Hepatocyte (in vitro differentiated cells): Measurements from ENCODE around the gene ANKRD13A. TPM values are rescaled to one million over a fixed set of nuclear protein-coding genes. Genes with fewer than 3 reads are reported as not detected.

Source experiments
- DNase-seq: peaks from one replicate; pipeline ENCODE4 v3.0.0-alpha.2; 2016; ENCODE audit warnings: low spot score
- H2AFZ ChIP-seq: fragments of 200-600 bp; sonication (generic); 2 replicates; pipeline ENCODE4 v1.6.0; 2016; ENCODE audit warnings: antibody characterized with exemption, mild to moderate bottlenecking
- H3K27ac ChIP-seq: fragments of 200-600 bp; sonication (generic); 2 replicates; pipeline ENCODE4 v1.5.1; 2016; ENCODE audit warnings: mild to moderate bottlenecking
- H3K27me3 ChIP-seq: fragments of 200-600 bp; sonication (generic); 2 replicates; pipeline ENCODE4 v1.6.1; 2016
- H3K36me3 ChIP-seq: fragments of 200-600 bp; sonication (generic); replicated peaks from 2 replicates; pipeline ENCODE4 v1.5.1; 2016; ENCODE audit warnings: low read depth; ENCODE audit not compliant: insufficient read depth
- H3K4me1 ChIP-seq: fragments of 200-600 bp; sonication (generic); 2 replicates; pipeline ENCODE4 v1.5.1; 2016; ENCODE audit warnings: mild to moderate bottlenecking, moderate library complexity; ENCODE audit not compliant: insufficient read depth
- H3K4me2 ChIP-seq: fragments of 200-600 bp; sonication (generic); 2 replicates; pipeline ENCODE4 v1.6.0; 2016
- H3K4me3 ChIP-seq: fragments of 200-600 bp; sonication (generic); 2 replicates; pipeline ENCODE4 v1.5.1; 2016; ENCODE audit warnings: mild to moderate bottlenecking
- H3K79me2 ChIP-seq: fragments of 200-600 bp; sonication (generic); 2 replicates; pipeline ENCODE4 v1.6.0; 2017; ENCODE audit warnings: mild to moderate bottlenecking
- H3K9me2 ChIP-seq: fragments of 200-600 bp; sonication (generic); replicated peaks from 2 replicates; pipeline ENCODE4 v1.6.0; 2017; ENCODE audit warnings: mild to moderate bottlenecking; ENCODE audit not compliant: insufficient read depth
- H3K9me3 ChIP-seq: fragments of 200-600 bp; sonication (generic); 2 replicates; pipeline ENCODE4 v1.5.1; 2016; ENCODE audit warnings: low read depth, mild to moderate bottlenecking
- H4K20me1 ChIP-seq: fragments of 200-600 bp; sonication (generic); 2 replicates; pipeline ENCODE4 v1.6.0; 2016; ENCODE audit warnings: mild to moderate bottlenecking; ENCODE audit not compliant: insufficient read depth, poor library complexity, severe bottlenecking
- CTCF ChIP-seq: fragments of 200-600 bp; sonication (generic); IDR thresholded peaks from 2 replicates; pipeline ENCODE4 v1.5.1; 2016; ENCODE audit warnings: antibody characterized with exemption, mild to moderate bottlenecking; ENCODE audit not compliant: poor library complexity
- EZH2 ChIP-seq: fragments of 200-600 bp; sonication (generic); IDR thresholded peaks from 2 replicates; pipeline ENCODE4 v1.6.1; 2016; ENCODE audit warnings: antibody characterized with exemption, mild to moderate bottlenecking, borderline replicate concordance
- EZH2phosphoT487 ChIP-seq: fragments of 200-600 bp; sonication (generic); IDR thresholded peaks from one replicate; pipeline ENCODE4 v1.6.1; 2018; ENCODE audit warnings: antibody characterized with exemption, mild to moderate bottlenecking, low read depth, moderate library complexity; ENCODE audit not compliant: unreplicated experiment, severe bottlenecking
- WGBS: methylation state at CpG from one replicate; pipeline ENCODE4 v1.1.6; 2016; ENCODE audit warnings: low lambda C conversion rate; ENCODE audit errors: missing lambda C conversion rate; 5-methylcytosine and 5-hydroxymethylcytosine counted together
- polyA plus RNA-seq: library from polyadenylated mRNA; unstranded; fragments of >200 nt; fragmentation: Nextera tagmentation; extraction: Ambion mirVana; gene quantifications from 2 replicates; pipeline ENCODE4 v1.2.1, GENCODE V29; 2016
- total RNA-seq: library from RNA; depleted of rRNA; stranded (reverse); fragments of >200 nt; gene quantifications from 2 replicates; pipeline ENCODE4 v1.2.3, GENCODE V29; 2014

ANKRD13A gene
- 49.7 and 55.3 TPM in 2 replicates for total RNA-seq
- 13.2 and 14.3 TPM in 2 replicates for polyA plus RNA-seq

GRCh38 chr12:109998904-109999648, at the start of gene ANKRD13A:
TSS of gene ANKRD13A (plus strand) at chr12:109999430. CDS start at chr12:109999689, 259 bp downstream.
- Histone ChIP-seq H3K36me3 (no peaks in the 10 kb centered on the region), H2AFZ (peak within 1 kb of the TSS; percentile 88), H3K27me3 (no peaks in the 10 kb centered on the region), H3K9me3 (no peaks in the 10 kb centered on the region), H3K79me2 (peaks cover 47% of the 10 kb centered on the region), H3K4me3 (peak within 1 kb of the TSS; percentile 91), H3K27ac (peak within 1 kb of the TSS; percentile 91), H3K4me1 (peaks cover 20% of the 10 kb centered on the region), H3K9me2 (no peaks in the 10 kb centered on the region), H3K4me2 (peak within 1 kb of the TSS; percentile 85), H4K20me1 (peaks cover 7% of the 10 kb centered on the region)
- no peak for TF ChIP-seq EZH2phosphoT487
- TF ChIP-seq EZH2, result no peak
- TF ChIP-seq CTCF, result no peak
- WGBS, result 2% methylated on average over 34 of the region's 62 CpGs
- DNase-seq, result peak; percentile 88

- TF ChIP-seq EZH2 (no peak), EZH2phosphoT487 (no peak), CTCF (no peak)
- H3K9me2 ChIP-seq, result no peaks in the 10 kb centered on the region
- peak overlapping the region; percentile 48 for H3K27ac ChIP-seq
- H3K4me3 ChIP-seq, result no peak overlapping the region
- H3K27me3 ChIP-seq, result no peaks in the 10 kb centered on the region
- peaks cover 27% of the 10 kb centered on the region for H3K4me1 ChIP-seq
- no peak overlapping the region for H3K4me2 ChIP-seq
- no peaks in the 10 kb centered on the region for H3K9me3 ChIP-seq
- DNase-seq, result no peak
- no peaks in the 10 kb centered on the region for H3K79me2 ChIP-seq
- H4K20me1 ChIP-seq, result no peaks in the 10 kb centered on the region
- H3K36me3 ChIP-seq, result no peaks in the 10 kb centered on the region
- H2AFZ ChIP-seq, result no peak overlapping the region
Measured at GRCh38 chr12:109950625-109951024, 48.6 kb upstream of the ANKRD13A start.

- H3K4me2 ChIP-seq, result no peak overlapping the region
- H3K36me3 ChIP-seq, result no peaks in the 10 kb centered on the region
- H3K4me1 ChIP-seq, result peaks cover 27% of the 10 kb centered on the region
Measured at GRCh38 chr12:109951136-109951535, 48.1 kb upstream of the ANKRD13A start.

More at GRCh38 chr12:109951136-109951535, 48.1 kb upstream of the ANKRD13A start:
- no peak for DNase-seq
- Histone ChIP-seq H3K79me2 (no peaks in the 10 kb centered on the region), H3K27ac (peak overlapping the region; percentile 3), H3K9me3 (no peaks in the 10 kb centered on the region), H3K27me3 (no peaks in the 10 kb centered on the region), H3K9me2 (no peaks in the 10 kb centered on the region), H2AFZ (no peak overlapping the region), H4K20me1 (no peaks in the 10 kb centered on the region), H3K4me3 (no peak overlapping the region)
- no peak for TF ChIP-seq EZH2phosphoT487
- no peak for TF ChIP-seq CTCF
- TF ChIP-seq EZH2, result no peak
- WGBS, result 77% methylated on average over 5 of the region's 5 CpGs
